ENCODE measurements around the gene PGGHG. TPM values are rescaled to one million over a fixed set of nuclear protein-coding genes. Genes with fewer than 3 reads are reported as not detected.

Gene PGGHG
- polyA plus RNA-seq, 1 donor (not counting 4 experiments of a cell fraction or from before 2014, with no cell fraction given): 4.3 TPM

- dilution Hi-C loops (cut with MboI; ENCODE audit: extremely low pct_ligation_motif_present, low sequenced_read_pairs): no loop called here
- Histone ChIP-seq H3K4me1 (ENCODE audit: control insufficient read depth, extremely low read depth, insufficient read depth, low read length) (peaks cover 7% of the 10 kb centered on the region), H3K79me2 (ENCODE audit: control insufficient read depth, insufficient read depth, low read length) (peaks cover 60% of the 10 kb centered on the region), H3K27ac (ENCODE audit: control insufficient read depth, insufficient read depth, low read length) (no peak overlapping the region), H3K9me1 (ENCODE audit: control insufficient read depth, extremely low read depth, insufficient read depth, low read length) (no peaks in the 10 kb centered on the region), H4K20me1 (ENCODE audit: control insufficient read depth, extremely low read depth, insufficient read depth, low read length) (no peaks in the 10 kb centered on the region), H3K27me3 (ENCODE audit: control insufficient read depth, extremely low read depth, insufficient read depth, low read length) (no peaks in the 10 kb centered on the region), H2AFZ (ENCODE audit: control insufficient read depth, low read length) (no peak overlapping the region), H3K4me2 (ENCODE audit: control insufficient read depth, extremely low read depth, insufficient read depth, low read depth, low read length) (no peak overlapping the region), H3K9ac (ENCODE audit: control insufficient read depth, extremely low read depth, insufficient read depth, low read length) (no peak overlapping the region), H3K9me3 (ENCODE audit: control insufficient read depth, low read depth, low read length) (no peaks in the 10 kb centered on the region), H3K4me3 (ENCODE audit: control insufficient read depth in 2 of 3, extremely low read depth in 1 of 3, insufficient read depth in 2 of 3, low read depth in 1 of 3, low read length in 3 of 3) (no peak overlapping the region), H3K36me3 (ENCODE audit: control insufficient read depth in 2 of 2, extremely low read depth in 1 of 2, insufficient read depth in 2 of 2, low read length in 2 of 2) (peaks cover 23 to 47% of the 10 kb centered on the region in 2 experiments)
- DNase-seq (ENCODE audit: low read depth, low spot score) (no peak), FAIRE-seq (no peak)
- no peak for TF ChIP-seq CTCF (optimal IDR thresholded peaks at IDR 0.05 in 1 of 3, IDR thresholded peaks at IDR 0.05 in 1 of 3, conservative IDR thresholded peaks at IDR 0.05 in 1 of 3; ENCODE audit: extremely low read depth in 1 of 3, insufficient read depth in 2 of 3, low read length in 3 of 3)
- no peak for TF ChIP-seq EZH2 (IDR thresholded peaks at IDR 0.05; ENCODE audit: low read length)
These were observed 47.3 kb upstream of the PGGHG start for GRCh38 chr11:241634-242033.

GRCh38 chr11:244376-244775 is 44.5 kb upstream of the PGGHG start:
- H3K27ac ChIP-seq (ENCODE audit: control insufficient read depth, insufficient read depth, low read length): no peak overlapping the region
- no peak overlapping the region for H3K4me3 ChIP-seq (ENCODE audit: control insufficient read depth in 2 of 3, extremely low read depth in 1 of 3, insufficient read depth in 2 of 3, low read depth in 1 of 3, low read length in 3 of 3)
- H3K9ac ChIP-seq (ENCODE audit: control insufficient read depth, extremely low read depth, insufficient read depth, low read length): no peak overlapping the region
- H3K9me3 ChIP-seq (ENCODE audit: control insufficient read depth, low read depth, low read length): no peaks in the 10 kb centered on the region
- peaks cover 27 to 56% of the 10 kb centered on the region in 2 experiments for H3K36me3 ChIP-seq (ENCODE audit: control insufficient read depth in 2 of 2, extremely low read depth in 1 of 2, insufficient read depth in 2 of 2, low read length in 2 of 2)
- H3K4me2 ChIP-seq (ENCODE audit: control insufficient read depth, extremely low read depth, insufficient read depth, low read depth, low read length): no peak overlapping the region
- peaks cover 34% of the 10 kb centered on the region for H3K79me2 ChIP-seq (ENCODE audit: control insufficient read depth, insufficient read depth, low read length)
- FAIRE-seq: no peak
- DNase-seq (ENCODE audit: low read depth, low spot score): no peak
- dilution Hi-C loops (cut with MboI; ENCODE audit: extremely low pct_ligation_motif_present, low sequenced_read_pairs): no loop called here
- H4K20me1 ChIP-seq (ENCODE audit: control insufficient read depth, extremely low read depth, insufficient read depth, low read length): no peaks in the 10 kb centered on the region
- no peaks in the 10 kb centered on the region for H3K27me3 ChIP-seq (ENCODE audit: control insufficient read depth, extremely low read depth, insufficient read depth, low read length)
- TF ChIP-seq EZH2 (IDR thresholded peaks at IDR 0.05; ENCODE audit: low read length) (no peak), CTCF (optimal IDR thresholded peaks at IDR 0.05 in 1 of 3, IDR thresholded peaks at IDR 0.05 in 1 of 3, conservative IDR thresholded peaks at IDR 0.05 in 1 of 3; ENCODE audit: extremely low read depth in 1 of 3, insufficient read depth in 2 of 3, low read length in 3 of 3) (no peak)
- no peaks in the 10 kb centered on the region for H3K4me1 ChIP-seq (ENCODE audit: control insufficient read depth, extremely low read depth, insufficient read depth, low read length)
- H2AFZ ChIP-seq (ENCODE audit: control insufficient read depth, low read length): no peak overlapping the region
- no peaks in the 10 kb centered on the region for H3K9me1 ChIP-seq (ENCODE audit: control insufficient read depth, extremely low read depth, insufficient read depth, low read length)

Measured in keratinocyte (primary cell).